Measurements from ENCODE around the gene RABAC1. TPM values are rescaled to one million over a fixed set of nuclear protein-coding genes. Genes with fewer than 3 reads are reported as not detected.

RABAC1 gene
- total and polyA plus RNA-seq, 9 of the 15 experiments (the other 6 are each of a cell fraction or from before 2014, with no cell fraction given): 2.4 to 28.1 (median 9.3) TPM

DNA sequence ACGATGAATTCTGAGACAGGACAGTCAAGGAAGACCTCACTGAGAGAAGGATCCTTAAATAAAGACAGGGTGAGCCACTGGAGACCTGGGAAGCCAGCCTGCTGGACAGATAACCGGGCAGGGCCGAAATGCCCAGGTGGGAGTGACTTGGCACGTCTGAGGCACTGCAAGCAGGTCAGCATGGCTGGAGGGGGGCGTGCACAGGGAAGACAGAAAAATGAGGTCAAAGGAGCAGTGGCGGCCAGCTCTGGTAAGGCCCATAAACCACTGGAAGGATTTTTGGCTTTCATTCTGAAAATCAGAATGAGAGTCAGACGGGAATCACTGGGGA is 40.7 kb upstream of the RABAC1 start:
- ATAC-seq (no peak), DNase-seq (ENCODE audit: extremely low read depth in 1 of 4, low spot score in 3 of 4) (no peak), FAIRE-seq (no peak)
- H3K27me3 ChIP-seq (ENCODE audit: control insufficient read depth in 2 of 2, insufficient read depth in 2 of 2, low read length in 2 of 2): peaks cover 15 to 74% of the 10 kb centered on the region in 2 experiments
- peaks cover 9 to 26% of the 10 kb centered on the region in 2 experiments; a peak in 4 of 5 replicates for H3K4me1 ChIP-seq (replicated peaks in 1 of 2; ENCODE audit: control insufficient read depth in 2 of 2, insufficient read depth in 2 of 2, low read length in 2 of 2)
- intact Hi-C loops (cut with micrococcal nuclease): no loop called here
- H3K4me3 ChIP-seq: no peak overlapping the region
- no peak overlapping the region for H2AFZ ChIP-seq (ENCODE audit: low read depth, low read length)
- TF ChIP-seq RNF2 (IDR thresholded peaks at IDR 0.05) (no peak), ZNF175 (CRISPR knock-in tag; IDR thresholded peaks at IDR 0.05; ENCODE audit: low read depth) (no peak), ZNF444 (CRISPR knock-in tag; IDR thresholded peaks at IDR 0.05) (no peak), POU5F1 (IDR thresholded peaks at IDR 0.05; ENCODE audit: borderline replicate concordance, low read depth, low read length, partially characterized antibody) (no peak)
- TF ChIP-seq, protein P1, sequence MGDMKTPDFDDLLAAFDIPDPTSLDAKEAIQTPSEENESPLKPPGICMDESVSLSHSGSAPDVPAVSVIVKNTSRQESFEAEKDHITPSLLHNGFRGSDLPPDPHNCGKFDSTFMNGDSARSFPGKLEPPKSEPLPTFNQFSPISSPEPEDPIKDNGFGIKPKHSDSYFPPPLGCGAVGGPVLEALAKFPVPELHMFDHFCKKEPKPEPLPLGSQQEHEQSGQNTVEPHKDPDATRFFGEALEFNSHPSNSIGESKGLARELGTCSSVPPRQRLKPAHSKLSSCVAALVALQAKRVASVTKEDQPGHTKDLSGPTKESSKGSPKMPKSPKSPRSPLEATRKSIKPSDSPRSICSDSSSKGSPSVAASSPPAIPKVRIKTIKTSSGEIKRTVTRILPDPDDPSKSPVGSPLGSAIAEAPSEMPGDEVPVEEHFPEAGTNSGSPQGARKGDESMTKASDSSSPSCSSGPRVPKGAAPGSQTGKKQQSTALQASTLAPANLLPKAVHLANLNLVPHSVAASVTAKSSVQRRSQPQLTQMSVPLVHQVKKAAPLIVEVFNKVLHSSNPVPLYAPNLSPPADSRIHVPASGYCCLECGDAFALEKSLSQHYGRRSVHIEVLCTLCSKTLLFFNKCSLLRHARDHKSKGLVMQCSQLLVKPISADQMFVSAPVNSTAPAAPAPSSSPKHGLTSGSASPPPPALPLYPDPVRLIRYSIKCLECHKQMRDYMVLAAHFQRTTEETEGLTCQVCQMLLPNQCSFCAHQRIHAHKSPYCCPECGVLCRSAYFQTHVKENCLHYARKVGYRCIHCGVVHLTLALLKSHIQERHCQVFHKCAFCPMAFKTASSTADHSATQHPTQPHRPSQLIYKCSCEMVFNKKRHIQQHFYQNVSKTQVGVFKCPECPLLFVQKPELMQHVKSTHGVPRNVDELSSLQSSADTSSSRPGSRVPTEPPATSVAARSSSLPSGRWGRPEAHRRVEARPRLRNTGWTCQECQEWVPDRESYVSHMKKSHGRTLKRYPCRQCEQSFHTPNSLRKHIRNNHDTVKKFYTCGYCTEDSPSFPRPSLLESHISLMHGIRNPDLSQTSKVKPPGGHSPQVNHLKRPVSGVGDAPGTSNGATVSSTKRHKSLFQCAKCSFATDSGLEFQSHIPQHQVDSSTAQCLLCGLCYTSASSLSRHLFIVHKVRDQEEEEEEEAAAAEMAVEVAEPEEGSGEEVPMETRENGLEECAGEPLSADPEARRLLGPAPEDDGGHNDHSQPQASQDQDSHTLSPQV (IDR thresholded peaks at IDR 0.05): no peak
- TF ChIP-seq, protein P2, sequence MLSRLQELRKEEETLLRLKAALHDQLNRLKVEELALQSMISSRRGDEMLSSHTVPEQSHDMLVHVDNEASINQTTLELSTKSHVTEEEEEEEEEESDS (CRISPR knock-in tag; IDR thresholded peaks at IDR 0.05): no peak
- POLR2A ChIA-PET: interaction anchor here (1.0 kb wide), 1 partner anchor 10 kb away, joined by 3 read pairs; no protein-coding TSS in a partner anchor
- H3K79me2 ChIP-seq (ENCODE audit: control insufficient read depth, insufficient read depth, low read length): no peaks in the 10 kb centered on the region
- H3K36me3 ChIP-seq (ENCODE audit: control insufficient read depth, insufficient read depth, low read length): no peaks in the 10 kb centered on the region
- BruUV-seq (replicated peaks): no TSS peak
- no peak overlapping the region for H3K9ac ChIP-seq (ENCODE audit: insufficient read depth in 1 of 2, low read depth in 2 of 2, low read length in 2 of 2)
- peaks cover 8% of the 10 kb centered on the region; the same call in 1 of the 2 replicates for H4K20me1 ChIP-seq (replicated peaks; ENCODE audit: control insufficient read depth, insufficient read depth, low read length)
- no peak overlapping the region for H3K4me2 ChIP-seq (ENCODE audit: insufficient read depth, low read length)
- no peaks in the 10 kb centered on the region for H3K9me3 ChIP-seq (replicated peaks; ENCODE audit: control insufficient read depth, insufficient read depth, low read depth, low read length)
- CTCF ChIA-PET (ENCODE audit: low intra/inter-chr PET ratio): interaction anchor here (0.6 kb wide), 1 partner anchor 24 kb away, joined by 3 read pairs; no protein-coding TSS in a partner anchor
- WGBS (ENCODE audit: insufficient coverage, low coverage, missing lambda C conversion rate): 1% methylated on average over 7 of the region's 7 CpGs
- in situ Hi-C loops (cut with MboI): no loop called here
- H3K9me1 ChIP-seq (ENCODE audit: control insufficient read depth, insufficient read depth, low read length): no peaks in the 10 kb centered on the region
- no peak overlapping the region for H3K27ac ChIP-seq (ENCODE audit: extremely low read depth, low read depth, low read length)
